DOHH2 (cell line): ENCODE measurements around the gene CNTNAP2.

Experiments
- EZH2phosphoT487 ChIP-seq: fragments of 200-600 bp; sonication (generic); IDR thresholded peaks from 2 replicates; pipeline ENCODE4 v1.6.1; 2017; ENCODE audit warnings: borderline replicate concordance, mild to moderate bottlenecking, antibody characterized with exemption, low read length, moderate library complexity, mixed read lengths
- TF ChIP-seq, protein P1 (sequence below): fragments of 200-600 bp; sonication (generic); IDR thresholded peaks from one replicate; pipeline ENCODE4 v1.5.1; 2014; ENCODE audit warnings: antibody characterized with exemption, mild to moderate bottlenecking, low read depth, low read length; ENCODE audit not compliant: poor library complexity, severe bottlenecking

DNA sequence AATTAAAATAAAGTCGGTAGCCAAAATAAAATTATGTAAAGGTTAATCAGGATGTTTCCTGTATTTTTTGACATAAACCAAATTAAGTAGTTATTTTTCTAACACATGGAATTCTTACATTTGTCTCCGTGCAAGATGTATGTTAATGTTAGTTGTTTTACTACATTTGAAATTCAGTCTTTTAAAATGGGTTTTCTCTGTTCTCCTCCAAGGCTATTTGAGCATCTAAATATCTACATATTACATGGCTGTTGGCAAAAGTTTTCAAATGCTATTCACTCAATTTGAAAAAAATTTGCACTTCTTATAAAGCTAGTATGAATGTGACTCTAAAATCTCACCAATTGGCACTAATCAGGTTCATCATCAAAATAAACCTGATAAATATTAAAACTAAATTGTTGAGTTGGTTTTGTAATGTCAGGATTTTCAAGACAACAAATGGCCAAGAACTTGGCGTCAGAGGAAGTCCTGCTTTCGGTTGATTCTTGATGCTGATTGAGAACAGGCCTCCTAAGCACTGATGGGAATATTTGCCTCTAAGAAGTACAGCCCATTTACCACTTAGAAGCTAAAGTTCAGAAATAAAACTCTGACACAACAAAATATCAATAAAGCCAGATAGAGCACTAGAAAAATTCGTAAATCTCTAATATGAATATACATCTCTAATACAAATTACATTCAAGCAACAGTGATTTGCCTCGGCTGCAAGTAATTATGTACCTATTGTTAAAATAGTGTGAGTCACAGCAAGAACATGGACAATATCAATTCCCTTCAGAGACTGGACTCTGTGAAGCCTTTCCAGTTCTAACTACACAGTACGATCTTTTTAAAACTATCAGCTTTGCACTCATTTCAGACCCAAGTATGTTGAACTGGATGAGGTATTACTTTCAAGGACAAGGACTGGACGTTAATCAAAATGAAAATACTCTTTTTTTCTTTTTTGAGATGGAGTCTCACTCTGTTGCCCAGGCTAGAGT, 1740.8 kb downstream of the CNTNAP2 start:
- TF ChIP-seq, protein P1, sequence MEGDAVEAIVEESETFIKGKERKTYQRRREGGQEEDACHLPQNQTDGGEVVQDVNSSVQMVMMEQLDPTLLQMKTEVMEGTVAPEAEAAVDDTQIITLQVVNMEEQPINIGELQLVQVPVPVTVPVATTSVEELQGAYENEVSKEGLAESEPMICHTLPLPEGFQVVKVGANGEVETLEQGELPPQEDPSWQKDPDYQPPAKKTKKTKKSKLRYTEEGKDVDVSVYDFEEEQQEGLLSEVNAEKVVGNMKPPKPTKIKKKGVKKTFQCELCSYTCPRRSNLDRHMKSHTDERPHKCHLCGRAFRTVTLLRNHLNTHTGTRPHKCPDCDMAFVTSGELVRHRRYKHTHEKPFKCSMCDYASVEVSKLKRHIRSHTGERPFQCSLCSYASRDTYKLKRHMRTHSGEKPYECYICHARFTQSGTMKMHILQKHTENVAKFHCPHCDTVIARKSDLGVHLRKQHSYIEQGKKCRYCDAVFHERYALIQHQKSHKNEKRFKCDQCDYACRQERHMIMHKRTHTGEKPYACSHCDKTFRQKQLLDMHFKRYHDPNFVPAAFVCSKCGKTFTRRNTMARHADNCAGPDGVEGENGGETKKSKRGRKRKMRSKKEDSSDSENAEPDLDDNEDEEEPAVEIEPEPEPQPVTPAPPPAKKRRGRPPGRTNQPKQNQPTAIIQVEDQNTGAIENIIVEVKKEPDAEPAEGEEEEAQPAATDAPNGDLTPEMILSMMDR, result no peak
- TF ChIP-seq EZH2phosphoT487, result no peak
